GM18867 (cell line): ENCODE measurements around the gene RAET1G.
"Not testable (repeated sequence)": the region's sequence is repeated elsewhere in the genome, so short reads cannot be mapped to it uniquely, and the experiment has no call there.

Experiments used
- ATAC-seq: cut with Tn5 transposase; IDR thresholded peaks from one replicate; pipeline ENCODE4 v1.9.1; 2021; ENCODE audit warnings: mild to moderate bottlenecking, moderate library complexity; ENCODE audit not compliant: unreplicated experiment

The RAET1G gene

GRCh38 chr6:149935246-149935645, 12.3 kb upstream of the RAET1G start:
- no peak for ATAC-seq

- no peak for ATAC-seq
These were observed 11.6 kb upstream of the RAET1G start for GRCh38 chr6:149934249-149935156.

DNA sequence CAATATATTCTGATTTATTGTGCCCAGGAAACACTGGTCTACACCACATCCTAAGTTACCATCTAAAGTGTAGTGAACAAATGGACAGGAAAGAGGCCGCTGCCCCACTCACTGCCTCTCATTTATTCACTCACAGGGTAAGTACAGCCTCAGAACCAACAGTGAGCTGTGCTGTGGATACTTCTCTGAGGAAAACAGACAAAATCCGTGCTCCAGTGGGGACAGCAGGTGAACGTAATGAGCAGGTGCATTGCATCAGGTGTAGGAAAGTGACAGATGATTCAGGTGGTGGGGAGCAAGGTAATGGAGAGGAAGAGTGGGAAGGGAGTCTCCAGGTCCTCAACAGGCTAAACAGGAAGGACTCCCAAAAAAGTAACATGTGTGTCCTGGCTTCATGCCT, 10.5 kb upstream of the RAET1G start:
- ATAC-seq: no peak

DNA sequence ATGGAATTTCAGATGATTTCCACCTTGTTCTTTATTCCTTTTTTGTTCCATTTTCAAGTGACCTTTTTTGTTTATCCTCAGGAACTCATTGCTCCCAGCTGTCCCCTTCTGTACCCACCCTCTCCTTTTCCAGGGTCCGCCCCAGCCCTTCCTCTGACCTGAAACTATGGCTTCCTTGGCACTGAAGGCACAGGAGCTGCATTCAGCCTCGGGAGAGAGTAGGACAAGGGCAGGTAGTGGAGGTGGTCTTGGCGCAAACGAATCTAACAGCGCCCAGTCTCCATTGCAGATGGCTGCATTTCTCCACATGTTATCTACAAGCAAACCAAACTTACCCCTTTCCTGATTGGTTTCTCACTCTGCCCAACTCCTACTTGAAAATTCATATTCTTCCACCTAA, 10.1 kb upstream of the RAET1G start:
- no peak for ATAC-seq

DNA sequence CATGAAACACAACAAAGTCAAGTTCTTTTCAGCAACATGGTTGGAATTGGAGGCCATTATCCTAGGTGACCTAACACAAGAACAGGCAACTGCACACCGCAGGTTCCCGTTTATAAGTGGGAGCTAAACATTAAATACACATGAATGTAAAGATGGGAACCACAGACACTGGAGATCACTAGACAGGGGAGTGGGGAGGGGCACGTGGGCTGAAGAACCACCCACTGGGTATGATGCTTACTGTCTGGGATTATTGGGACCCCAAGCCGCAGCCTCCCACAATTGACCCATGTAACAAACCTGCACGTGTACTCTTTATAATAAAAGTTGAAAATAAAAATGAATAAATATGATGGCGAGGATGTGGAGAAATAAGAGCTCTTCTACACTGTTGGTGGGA, 8.6 kb upstream of the RAET1G start:
- ATAC-seq: no peak

DNA sequence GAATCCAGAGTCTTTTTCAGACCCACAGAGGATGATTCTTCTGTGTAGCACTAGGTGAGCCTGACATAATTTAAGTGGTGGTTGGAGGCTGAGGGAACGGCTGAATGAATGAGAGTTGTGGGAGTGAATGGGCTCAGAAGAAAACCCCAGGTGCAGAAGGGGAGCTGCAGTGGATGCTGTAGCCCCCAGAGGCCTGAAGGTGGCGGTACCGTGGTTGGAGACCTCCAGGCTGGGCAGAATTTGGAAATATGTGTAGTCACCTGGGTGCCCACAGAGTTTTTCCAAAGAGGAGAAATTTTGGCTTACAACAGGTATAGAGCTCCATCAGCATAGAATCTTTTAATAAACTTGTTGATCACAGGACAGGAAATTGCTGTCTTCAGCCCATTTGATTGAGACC, 6.5 kb upstream of the RAET1G start:
- ATAC-seq: no peak

DNA sequence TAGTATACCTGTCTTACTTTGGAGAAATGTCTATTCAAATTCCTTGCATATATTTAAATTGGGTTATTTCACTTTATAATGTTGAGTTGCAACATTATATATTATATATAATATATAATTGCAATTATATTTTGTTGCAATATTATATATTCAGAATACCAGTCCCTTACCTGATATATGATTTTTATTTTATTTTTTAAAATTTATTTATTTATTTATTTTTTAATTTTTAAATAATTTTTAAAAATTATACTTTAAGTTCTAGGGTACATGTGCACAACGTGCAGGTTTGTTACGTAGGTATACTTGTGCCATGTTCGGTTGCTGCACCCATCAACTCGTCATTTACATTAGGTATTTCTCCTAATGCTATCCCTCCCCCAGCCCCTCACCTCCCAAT, 4.1 kb upstream of the RAET1G start:
- ATAC-seq: not testable (repeated sequence)

GRCh38 chr6:149925974-149926777, 3.3 kb upstream of the RAET1G start:
- no peak for ATAC-seq

- ATAC-seq: no peak
These were observed 2.5 kb upstream of the RAET1G start for GRCh38 chr6:149925253-149925973.

DNA sequence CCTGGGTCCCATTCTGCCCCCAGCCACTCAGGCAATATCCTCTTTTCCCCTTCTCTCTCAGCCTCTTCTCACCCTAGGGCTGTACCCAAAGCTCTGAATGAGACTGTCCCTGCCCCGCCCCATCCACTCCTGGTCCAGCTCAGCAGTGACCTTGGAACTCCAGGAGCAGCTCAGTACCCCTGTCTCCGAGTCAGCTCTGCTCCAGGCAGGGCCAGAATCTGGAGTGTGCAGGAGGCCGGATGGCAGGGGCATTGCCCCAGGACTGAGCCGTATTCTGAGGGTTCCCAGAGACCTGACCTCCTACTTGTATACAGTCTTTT, 2.0 kb upstream of the RAET1G start:
- no peak for ATAC-seq

DNA sequence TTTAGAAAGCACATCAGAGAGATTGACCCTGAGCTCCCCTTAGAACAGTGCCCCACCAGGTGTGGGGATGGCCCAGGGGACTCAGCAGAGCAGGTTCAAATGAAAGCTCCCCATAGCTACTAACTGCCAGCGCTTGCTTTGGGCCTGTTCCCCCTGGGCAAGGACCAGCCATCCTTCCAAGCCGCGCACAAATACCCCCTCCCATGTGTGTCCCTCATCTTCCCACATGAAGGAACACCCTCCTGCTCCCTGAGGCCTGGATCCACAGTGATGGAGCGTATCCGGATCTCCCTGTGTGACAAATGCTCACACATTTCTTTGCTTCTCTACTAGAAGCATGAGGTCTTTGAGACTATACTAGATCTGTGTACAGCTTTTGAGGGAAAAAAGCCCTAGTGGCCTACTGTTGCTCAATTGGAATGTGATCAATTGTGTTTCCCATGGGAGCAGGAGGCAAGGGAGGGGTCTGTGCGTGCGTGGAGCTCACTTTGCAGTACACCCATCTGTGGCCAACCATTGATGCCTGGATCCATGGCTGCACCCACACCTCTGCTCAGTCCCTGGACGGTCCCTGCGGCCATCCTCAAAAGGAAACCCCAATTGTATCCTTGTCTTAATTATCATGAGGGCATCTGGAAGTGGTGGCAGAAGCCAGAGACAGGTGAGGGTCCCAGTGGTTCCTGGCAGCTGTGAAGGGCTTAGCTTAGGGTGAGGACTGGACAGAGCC, 1.4 kb upstream of the RAET1G start:
- no peak for ATAC-seq

DNA sequence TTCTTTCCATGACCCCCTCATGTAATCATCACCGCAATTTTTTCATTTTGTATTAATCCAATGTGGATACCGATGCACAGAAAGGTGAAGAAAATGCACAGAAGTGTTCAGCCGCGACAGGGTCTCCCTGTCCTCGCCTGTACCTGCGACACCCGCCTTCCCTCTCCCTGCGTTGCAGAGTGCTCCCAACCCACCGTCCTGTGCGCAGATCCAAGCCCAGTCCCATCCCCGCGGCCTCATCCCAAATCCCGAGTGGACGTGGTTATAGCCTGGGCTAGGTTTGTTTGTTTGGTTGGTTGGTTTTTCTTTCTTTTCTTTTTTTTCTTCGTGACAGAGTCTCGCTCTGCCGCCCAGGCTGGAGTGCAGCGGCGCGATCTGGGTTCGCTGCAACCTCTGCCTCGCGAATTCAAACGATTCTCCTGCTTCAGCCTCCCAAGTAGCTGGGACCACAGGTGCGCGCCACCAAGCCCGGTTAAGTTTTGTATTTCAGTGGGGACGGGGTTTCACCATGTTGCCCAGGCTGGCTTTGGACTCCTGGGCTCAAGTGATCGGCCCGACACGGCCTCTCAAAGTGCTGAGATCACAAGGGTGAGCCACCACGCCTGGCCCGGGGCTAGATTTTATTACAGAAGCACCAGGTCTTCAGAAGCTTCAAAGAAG, 536 bp upstream of the RAET1G start:
- no peak for ATAC-seq

DNA sequence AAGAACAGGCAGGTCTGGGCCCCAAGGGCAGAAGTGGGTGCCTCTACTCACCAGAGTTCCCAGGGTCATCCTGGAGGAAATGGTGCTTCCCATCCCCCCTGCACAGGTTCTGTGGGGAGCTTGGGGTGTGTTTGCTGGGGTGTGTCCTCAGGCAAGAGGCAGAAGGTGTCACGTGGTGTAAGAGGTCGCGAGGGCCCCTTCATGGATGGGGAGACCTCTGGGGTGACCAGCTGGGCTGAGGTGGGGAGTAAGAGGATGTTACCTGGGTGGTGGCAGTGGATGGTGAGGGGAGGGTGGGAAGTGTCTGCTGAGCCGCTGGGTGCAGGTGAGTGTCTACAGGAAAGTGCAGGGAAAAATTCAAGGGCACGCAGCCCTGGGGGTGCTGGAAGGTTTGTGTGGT, 830 bp downstream of the RAET1G start:
- not testable (repeated sequence) for ATAC-seq

GRCh38 chr6:149921361-149921760, 1.6 kb downstream of the RAET1G start:
- no peak for ATAC-seq

GRCh38 chr6:149919834-149920225, 3.1 kb downstream of the RAET1G start:
- ATAC-seq: no peak

- not testable (repeated sequence) for ATAC-seq
These were observed 3.6 kb downstream of the RAET1G start for GRCh38 chr6:149919126-149919833.

DNA sequence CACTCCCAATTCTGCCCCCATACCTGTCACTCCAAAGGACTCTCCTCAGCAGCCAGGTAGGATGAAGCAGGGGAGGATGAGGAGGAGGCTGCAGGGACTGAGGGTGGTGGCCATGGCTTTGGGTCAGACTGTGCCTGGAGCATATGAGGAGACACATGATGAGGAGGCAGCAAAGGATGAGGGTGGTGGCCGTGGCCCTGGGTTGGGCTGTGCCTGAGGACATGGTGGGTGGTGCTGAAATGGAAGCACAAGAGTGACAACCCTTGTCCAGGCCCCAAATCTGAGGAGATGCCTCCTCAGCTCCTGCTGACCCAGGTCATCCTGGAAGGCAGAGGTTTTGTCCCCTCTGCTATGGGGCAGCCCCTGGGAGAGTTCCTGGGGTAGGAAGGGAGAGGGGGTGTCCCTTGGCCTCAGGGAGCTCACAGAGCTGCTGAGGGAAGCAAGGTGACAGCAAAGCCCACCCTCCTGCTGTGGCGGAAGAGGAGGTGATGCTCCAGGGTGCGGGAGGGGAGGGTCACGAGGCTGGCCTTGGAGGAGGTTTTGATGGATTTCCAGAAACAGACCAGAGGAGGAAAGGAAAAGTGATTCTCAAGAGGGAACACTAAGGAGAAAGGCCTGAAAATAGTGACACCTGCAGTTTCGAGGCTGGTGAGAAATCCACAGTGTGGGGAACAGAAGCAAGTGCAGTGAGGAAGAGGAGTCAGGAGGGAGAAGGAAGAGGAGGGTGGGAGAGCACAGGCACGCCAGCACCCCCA, 4.6 kb downstream of the RAET1G start:
- ATAC-seq: no peak

- no peak for ATAC-seq
These were observed 5.2 kb downstream of the RAET1G start for GRCh38 chr6:149917679-149918078.
